GM21528 (cell line): ENCODE measurements around the gene FRYL.
"Not testable (repeated sequence)": the region's sequence is repeated elsewhere in the genome, so short reads cannot be mapped to it uniquely, and the experiment has no call there.

Experiments
- ATAC-seq: cut with Tn5 transposase; IDR thresholded peaks from one replicate; pipeline ENCODE4 v1.9.1; 2021; ENCODE audit warnings: mild to moderate bottlenecking, moderate library complexity; ENCODE audit not compliant: unreplicated experiment, low FRiP score

FRYL gene

DNA sequence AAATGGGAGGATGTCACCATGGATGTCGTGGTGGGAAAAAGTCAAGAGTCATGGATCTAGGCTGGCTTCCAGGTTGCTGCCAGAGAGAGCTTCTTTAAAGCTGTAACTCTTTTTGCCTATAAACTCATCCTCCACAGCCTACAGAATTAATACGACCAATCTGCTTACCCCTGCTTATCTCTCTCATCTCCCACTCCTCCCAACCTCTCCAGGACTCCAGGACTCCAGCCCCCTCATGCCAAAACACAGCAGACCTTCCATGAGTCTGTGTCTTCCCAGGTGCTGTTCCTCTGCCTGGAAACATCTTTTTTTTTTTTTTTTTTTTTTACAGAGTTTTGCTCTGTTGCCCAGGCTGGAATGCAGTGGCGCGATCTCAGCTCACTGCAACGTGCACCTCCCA lies 312.2 kb downstream of the FRYL start:
- no peak for ATAC-seq

DNA sequence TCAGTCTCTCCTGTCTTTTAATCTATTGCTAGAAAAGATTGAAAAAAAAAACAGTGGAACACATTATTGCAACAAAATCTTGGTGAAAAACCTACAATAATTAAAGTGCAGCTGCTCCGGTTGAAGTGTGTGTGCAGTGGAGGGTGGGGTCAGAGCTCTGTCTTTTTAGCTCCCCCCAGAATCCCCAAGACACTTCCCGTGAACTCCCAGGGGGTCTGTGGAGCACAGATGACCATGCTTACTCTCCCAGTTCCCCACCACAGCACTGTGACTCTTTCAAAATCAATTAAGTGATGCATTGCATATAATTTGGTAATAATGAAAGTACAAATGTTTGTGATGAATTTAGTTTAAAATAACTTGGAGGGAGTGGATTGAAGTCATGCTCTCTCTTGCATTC lies 312.6 kb downstream of the FRYL start:
- no peak for ATAC-seq

DNA sequence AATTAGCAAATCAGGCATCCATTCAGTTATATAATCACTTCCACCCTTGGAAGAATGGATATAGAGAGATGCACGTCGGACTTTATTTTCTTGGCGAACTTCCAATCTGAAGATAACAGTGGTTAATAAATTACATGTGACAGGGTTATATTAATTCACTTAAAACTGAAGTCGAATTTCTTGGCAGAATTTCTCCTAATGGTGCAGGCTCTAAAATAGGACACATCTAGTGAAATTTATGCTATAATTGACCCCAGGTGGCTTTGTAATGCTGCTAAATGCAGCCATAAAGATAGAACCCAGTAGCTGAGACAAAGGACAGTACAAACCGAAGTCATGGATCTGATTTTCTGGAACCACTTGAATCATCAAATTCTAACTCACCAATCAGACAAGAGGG lies 317.7 kb downstream of the FRYL start:
- ATAC-seq = no peak

DNA sequence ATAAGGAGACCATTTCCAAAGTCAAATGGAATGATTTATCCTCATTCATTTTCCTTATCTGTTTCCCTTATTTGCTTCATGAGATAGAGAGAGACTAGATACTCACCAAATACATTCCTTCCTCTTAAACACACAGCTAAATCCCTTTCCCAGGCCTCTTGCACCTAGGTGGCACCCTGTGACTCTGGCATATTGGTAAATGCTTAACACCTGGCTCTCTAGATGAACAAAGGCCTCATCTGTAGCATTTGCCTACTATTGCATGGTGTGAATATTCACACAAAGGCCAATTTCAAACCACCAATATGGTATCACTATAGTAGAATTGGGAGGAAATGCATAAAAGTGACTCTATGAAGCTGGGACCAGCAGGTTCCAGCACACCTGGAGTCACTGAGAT lies 319.1 kb downstream of the FRYL start:
- ATAC-seq = no peak

DNA sequence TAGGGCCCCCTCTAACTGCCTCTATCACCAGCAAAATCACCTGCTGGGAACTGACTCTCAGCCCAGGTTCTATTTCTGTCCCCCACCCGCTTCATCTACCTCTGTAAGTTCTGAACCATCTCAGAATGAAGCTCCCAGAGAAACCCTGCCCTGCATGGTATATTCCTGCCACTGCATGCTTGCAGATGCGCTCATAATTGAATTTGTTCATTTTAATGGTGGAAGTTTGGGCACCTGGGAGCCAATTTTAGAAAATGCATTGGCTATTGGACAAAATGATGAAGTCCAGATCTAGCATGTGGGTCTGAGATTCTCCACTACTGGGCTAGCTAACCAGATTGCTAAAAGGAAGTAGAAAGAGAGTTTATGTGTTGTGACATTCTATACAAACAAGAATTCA lies 325.5 kb downstream of the FRYL start:
- no peak for ATAC-seq

DNA sequence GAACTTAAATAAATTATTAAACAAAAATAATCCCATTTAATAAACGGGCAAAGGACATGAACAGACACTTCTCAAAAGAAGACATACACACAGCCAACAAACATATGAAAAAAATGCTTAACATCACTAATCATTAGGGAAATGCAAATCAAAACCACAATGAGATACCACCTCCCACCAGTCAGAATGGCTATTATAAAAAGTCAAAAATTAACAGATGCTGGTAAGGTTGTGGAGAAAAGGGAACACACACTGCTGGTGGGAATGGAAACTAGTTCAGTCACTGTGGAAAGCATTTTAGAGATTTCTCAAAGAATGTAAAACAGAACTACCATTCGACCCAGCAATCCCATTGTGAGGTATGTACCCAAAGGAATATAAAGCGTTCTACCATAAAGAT lies 328.4 kb downstream of the FRYL start:
- not testable (repeated sequence) for ATAC-seq

DNA sequence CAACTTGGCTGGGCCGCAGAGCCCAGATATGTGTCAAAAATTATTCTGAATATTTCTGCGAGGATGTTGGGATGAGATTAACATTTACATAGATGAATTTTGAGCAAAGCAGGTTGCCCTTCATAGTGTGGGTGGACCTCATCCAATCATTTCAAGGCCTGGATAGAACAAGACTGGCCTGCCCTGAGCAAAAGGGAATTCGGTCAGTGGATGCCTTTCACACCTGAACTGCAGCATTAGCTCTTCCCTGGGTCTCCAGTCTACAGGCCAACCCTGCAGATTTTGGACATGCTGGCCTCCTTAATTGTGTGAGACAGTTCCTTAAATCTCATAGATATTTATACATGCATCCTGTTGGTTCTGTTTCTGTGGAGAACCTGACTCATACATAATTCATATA lies 329.3 kb downstream of the FRYL start:
- no peak for ATAC-seq

DNA sequence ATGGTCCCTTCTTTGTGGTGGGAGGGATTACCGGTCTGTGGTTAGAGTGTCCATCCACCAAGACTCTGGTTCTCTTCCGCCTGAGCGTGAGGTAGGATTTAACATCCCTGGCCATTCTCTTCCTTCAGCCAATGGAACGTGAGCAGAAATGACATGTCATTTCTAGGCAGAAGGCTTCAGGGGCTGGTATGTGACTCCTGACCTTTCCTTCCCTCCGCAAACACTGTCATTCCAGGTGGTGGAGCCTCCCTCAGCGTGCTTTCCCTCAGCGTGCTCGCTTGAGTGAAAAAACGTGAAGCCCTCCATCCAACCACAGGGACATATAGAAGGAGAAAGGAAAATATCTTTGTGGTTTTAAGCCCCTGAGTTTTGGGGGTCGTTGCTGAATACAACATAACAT lies 330.9 kb downstream of the FRYL start:
- ATAC-seq = no peak
